Erythroblast (primary cell): ENCODE measurements around the gene PIK3CG.
"Not testable (repeated sequence)": the region's sequence is repeated elsewhere in the genome, so short reads cannot be mapped to it uniquely, and the experiment has no call there.

Source experiments
- DNase-seq, 2 experiments: peaks; one replicate each; lab custom pipeline; 2025; lab: John Stamatoyannopoulos, UW
- GATA1 ChIP-seq: IDR thresholded peaks from 2 replicates; pipeline ENCODE4 v1.6.1; 2011; ENCODE audit warnings: low read depth, mild to moderate bottlenecking, control low read depth, low read length, moderate library complexity
- POLR2A ChIP-seq: IDR thresholded peaks from 2 replicates; pipeline ENCODE4 v1.6.1; 2011; ENCODE audit warnings: mild to moderate bottlenecking, low read length

The PIK3CG gene

DNA sequence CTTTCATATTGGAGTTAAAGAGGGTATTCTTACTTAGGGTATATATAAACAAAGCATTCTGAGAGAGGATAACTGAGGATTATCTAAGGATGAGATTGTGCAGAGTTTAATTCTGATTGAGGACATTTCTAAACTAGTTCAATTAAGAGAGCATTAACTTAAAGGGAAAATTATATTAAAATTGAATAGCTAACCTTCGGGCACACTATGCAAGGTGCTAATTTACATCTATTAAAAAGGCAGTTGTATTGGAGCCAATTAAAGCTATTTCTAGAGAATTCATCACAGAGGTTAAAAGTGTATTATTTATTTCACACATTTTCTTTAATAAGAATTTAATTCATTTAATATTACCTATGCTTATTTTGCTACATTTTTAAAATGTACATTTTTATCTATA, 17.0 kb upstream of the PIK3CG start:
- no peak for DNase-seq
- TF ChIP-seq GATA1, result no peak
- no peak for TF ChIP-seq POLR2A

DNA sequence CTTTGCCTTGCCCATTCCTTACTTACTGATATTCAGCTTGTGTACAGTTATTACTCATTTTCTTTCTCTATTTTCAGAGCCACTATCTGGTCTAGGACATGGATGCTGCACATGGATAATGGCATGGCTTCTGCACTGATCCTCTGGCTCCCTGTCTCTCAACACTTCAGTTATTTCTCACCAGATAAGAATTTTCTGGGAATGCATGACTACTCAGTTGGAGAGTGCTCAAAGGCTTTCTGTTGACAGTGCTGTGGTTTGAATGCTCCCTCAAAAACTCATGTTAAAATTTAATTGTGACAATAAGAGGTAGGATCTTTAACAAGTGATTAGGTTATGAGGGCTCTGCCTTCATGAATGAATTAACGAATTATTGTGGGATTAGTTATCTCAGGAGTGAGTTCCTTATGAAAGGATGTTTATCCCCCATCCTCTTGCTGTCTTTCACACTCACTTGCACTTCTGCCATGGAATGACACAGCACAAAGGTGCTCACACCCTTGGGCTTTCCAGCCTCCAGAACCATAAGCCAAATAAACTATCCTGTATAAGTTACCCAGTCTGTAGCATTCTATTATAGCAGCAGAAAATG, 16.1 kb upstream of the PIK3CG start:
- TF ChIP-seq POLR2A, result no peak
- no peak for TF ChIP-seq GATA1
- no peak for DNase-seq

DNA sequence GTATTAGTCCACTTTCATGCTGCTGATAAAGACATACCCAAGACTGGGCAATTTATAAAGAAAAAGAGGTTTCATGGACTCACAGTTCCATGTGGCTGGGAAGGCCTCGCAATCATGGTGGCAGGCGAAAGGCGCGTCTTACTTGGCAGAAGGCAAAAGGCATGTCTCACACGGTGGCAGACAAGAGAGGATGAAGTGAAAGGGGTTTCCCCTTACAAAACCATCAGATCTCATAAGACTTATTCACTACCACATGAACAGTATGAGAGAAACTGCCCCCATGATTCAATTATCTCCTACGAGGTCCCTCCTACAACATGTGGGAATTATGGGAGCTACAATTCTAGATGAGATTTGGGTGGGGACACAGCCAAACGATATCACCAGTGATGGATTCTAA, 13.4 kb upstream of the PIK3CG start:
- DNase-seq, result not testable (repeated sequence)

DNA sequence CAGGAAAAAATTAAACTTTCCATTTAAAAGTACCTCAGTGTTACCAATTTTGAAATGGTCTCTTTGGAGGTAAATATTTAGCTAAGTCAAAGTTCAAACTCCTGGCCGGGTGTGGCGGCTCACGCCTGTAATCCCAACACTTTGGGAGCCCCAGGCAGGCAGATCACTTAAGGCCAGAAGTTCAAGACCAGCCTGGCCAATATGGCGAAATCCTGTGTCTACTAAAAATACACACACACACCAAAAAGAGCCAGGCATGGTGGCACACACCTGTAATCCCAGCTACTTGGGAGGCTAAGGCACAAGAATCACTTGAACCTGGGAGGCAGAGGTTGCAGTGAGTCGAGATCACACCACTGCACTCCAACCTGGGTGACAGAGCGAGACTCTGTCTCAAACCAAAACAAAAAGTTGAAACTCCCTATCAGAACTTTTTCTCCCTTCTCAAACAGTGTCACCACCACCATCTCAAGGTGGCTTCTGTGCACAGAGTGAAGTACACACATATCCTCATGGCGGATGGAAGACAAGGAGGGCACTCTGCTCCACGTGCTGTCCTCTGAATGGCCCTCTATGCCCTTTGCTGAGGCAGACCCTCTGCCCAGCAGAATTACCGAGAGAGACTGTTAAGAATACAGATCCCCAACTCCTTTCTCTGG, 11.7 kb upstream of the PIK3CG start:
- TF ChIP-seq POLR2A, result no peak
- no peak for TF ChIP-seq GATA1
- DNase-seq, result no peak

DNA sequence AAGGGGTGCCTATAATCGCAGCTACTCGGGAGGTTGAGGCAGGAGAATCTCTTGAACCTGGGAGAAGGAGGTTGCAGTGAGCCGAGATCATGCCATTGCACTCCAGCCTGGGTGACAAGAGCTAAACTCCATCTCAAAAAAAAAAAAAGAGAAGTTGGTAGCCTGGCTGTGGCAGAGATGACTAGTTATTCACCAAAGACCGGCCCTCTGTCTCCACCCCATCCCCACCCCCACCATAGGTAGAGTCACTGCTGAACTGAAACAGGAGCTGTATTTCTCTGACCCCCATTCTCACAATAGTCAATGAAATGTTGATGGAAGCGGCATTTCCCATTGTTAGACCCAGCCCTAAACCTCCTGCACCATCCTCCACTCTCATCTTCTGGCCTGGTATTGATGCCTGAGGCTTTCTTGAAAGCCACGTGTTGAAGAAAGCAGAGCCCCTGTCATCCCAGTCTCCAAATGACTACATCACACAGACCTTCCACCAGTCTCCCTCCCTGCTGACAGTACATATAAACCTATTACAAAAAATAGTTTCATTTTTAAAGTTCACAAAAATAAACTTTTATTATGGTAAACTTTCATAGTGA, 9.4 kb upstream of the PIK3CG start:
- DNase-seq, result no peak
- TF ChIP-seq GATA1 (no peak), POLR2A (no peak)

DNA sequence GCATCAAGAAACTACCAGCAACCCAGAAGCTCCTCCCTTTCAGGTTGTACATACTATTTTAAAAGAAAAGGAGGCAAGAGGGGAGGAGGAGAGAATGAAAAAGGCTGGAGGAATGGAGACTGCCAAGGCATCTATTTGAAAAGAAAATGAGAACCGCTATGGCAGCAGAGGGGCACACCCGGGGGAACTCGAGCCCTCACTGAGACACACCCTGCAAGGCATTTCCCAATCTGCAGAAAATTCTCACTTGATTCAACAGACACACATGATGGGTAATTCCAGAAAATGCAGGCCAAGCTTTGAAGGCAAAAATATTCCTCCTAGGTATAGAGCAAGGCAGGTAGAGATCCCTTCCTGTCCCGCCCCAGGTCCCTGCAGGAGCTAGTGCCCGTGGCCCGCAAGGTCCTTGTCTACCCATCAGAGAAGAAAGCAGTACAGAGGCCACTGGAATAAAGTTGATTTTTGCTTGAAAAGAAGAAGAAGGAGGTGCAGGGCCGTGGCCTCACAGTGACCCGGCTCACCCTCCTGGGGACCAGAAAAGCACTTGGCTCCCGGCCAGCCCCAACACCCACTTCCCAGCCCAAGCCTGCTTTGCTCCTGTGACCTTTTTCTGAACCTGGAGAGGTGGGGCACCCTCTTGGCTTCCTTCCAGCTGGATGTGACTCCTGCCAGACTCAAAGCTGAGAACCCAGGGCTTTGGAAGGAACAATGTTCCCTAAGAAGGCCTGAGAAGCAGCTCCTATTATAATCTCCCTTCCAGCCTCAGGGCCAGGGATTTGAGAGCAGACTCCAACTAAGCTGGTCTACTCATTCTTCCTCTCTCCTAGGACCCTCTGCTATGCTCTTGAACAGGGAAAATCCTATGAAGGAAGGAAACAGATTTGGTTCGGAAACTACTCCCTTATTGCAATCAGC, 6.2 kb upstream of the PIK3CG start:
- TF ChIP-seq POLR2A (no peak), GATA1 (no peak)
- peak; percentile 31 to 32 for DNase-seq

DNA sequence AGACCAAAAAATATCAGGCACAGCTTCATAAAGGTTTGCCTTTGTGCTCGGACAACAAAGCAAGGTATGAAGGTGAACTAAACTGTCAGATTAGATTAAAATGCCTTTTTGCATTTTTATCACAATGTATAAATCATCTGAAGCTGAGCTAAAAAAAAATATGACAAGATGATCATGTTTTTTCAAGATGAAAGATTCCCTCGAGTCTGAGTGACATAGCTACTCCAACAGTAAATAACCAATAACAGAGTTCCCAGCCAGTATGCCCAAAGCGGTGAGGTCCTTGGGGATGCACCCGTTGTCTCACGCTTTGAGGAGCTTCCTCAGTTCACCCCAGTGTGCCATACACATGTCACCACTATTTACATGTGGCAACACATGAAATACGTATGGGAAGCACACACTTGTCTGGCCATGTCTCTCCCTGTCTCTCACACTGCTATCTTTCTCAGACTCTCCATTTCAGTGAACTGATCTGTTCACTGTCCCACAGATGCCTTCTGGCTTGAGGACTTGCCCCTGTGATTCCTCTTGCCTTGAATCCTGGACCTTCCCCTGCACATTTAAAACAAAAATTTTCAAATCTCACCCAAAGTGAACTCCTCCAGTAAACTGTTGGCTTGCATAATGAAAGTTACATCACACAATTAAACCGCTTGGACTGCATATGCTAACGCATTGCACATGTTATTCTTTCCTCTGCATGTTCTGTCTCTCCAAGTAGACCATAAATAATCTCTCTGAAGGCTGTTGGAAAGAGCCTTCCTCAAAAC, 2.6 kb upstream of the PIK3CG start:
- no peak for TF ChIP-seq GATA1
- no peak for DNase-seq

DNA sequence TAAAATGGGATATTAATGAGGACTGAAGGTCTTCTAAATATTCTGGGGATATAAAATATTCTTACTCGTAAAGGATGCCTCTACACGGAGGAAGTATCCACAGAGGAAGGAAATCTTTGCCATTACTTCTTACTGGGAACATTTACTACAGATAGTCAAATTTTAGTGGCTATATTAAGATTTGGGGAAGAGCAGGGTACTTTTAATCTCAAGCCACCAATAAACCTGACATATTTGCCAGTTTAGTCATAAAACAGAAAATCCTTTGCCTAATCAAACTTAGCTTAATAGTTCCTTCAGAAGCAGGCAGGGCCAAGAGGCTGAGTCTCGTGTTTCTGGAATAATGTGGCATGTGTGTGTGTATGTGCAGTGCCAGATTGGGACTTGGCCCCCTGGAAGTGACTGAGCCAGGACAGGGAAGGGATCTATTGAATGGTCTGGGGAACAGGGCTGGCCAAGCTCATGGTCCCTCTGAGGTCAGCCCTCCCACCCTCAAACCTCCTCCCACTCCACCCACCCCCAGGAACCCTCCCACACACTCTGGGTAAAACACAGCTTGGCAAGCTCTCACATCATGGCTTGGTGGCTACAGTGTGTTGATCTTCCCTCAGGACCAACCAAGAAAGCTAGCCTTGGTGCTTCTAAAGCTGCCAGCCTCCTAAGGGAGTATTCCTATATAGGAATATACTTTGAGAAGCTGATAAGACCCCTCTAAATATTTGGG, 1.6 kb upstream of the PIK3CG start:
- TF ChIP-seq POLR2A (no peak), GATA1 (no peak)
- DNase-seq, result no peak

DNA sequence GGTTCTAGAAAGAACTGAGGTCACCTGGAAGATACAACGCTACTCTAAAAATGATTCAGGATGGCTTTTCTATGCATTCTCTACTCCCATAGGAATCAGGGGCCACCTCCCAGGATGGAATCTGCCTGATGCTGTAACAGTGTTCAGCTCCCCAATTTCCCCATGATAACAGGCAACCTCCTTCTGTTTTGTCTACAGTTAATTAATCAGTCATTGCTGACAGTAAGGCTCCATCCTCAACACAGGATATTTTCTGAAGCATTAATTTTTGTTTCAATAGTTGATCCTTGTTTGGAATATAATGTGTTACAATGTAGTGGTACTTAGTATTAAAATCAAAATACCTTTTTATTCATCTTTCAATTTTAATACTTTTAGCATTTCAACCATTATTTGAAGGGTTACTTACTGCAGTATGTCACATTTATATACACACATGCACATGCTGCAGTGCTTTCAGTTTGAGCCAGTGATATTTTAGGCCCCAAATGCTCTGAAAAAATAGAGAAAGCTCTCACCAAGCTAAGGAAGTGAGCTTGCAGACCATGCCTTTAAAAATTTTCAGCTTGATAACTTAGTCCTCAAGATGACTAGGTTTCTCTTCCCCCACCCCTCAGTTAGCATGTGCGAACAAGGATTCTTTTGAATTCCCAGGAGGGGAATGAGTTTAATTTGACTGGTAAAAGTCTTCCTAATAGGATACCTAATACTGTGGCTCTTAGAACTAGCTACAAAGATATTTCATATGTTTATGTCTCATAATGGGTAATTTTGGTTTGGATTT, 592 bp upstream of the PIK3CG start:
- no peak for DNase-seq
- TF ChIP-seq POLR2A (no peak), GATA1 (no peak)

DNA sequence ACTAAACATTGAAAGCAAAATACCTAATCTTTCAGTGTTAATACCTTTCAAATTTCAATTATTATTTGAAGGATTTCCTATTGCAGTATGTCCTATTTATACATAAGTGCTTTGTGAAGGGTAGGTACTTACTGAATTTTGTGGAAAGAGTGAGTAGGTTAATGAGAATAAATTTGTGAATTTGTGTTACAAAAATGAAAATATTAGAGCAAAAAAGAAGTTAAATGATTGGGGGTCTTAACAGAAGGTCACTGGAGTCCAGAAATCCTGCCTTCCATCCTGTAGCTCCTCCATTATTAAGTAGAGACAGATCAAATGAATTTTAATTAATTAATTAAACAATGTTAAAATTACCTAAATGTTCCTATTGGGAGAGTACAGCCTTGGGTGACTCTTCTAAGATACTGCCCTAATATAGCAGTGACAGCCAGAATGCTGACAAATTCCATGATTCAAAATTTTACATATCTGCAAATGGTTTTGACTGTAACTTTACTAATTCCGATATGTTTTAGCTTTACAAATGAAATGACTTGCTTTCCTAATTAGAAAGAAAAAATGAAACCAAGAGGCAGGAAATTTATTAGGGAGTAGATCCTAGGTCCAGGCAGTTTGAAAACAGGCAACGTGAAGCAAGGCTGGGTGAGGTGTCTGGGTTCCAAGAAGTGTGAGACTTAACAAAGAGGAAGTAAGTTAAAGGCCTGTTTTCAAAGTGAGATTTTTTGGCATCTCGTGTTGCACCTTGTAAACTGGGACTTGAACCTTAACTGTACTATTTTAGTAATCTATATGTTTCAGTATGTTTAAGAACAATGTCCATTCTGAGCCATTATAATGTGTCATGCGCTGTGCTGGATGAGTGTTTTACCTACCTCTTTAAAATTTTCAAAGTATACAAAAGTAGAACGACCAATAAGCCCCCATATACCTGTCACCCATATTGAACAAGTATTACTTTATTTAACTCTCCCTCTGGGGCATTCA, 1.5 kb downstream of the PIK3CG start:
- peak; percentile 23 to 24 for DNase-seq
- no peak for TF ChIP-seq GATA1
- no peak for TF ChIP-seq POLR2A

DNA sequence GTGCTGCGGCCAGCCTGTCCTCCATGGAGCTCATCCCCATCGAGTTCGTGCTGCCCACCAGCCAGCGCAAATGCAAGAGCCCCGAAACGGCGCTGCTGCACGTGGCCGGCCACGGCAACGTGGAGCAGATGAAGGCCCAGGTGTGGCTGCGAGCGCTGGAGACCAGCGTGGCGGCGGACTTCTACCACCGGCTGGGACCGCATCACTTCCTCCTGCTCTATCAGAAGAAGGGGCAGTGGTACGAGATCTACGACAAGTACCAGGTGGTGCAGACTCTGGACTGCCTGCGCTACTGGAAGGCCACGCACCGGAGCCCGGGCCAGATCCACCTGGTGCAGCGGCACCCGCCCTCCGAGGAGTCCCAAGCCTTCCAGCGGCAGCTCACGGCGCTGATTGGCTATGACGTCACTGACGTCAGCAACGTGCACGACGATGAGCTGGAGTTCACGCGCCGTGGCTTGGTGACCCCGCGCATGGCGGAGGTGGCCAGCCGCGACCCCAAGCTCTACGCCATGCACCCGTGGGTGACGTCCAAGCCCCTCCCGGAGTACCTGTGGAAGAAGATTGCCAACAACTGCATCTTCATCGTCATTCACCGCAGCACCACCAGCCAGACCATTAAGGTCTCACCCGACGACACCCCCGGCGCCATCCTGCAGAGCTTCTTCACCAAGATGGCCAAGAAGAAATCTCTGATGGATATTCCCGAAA, 2.7 kb downstream of the PIK3CG start:
- no peak for DNase-seq

More for the DNA sequence above, 2.7 kb downstream of the PIK3CG start:
- TF ChIP-seq POLR2A (no peak), GATA1 (no peak)
